ENCODE results near the gene CASP1. TPM values are rescaled to one million over a fixed set of nuclear protein-coding genes. Genes with fewer than 3 reads are reported as not detected.

The CASP1 gene
- total RNA-seq, 4 donors from 2014 or later = 8.2 to 41.9 (median 16.6) TPM

- H3K9me3 ChIP-seq = peaks cover 3 to 9% of the 10 kb centered on the region in 2 donors
- no peaks in the 10 kb centered on the region for H3K4me1 ChIP-seq
- intact Hi-C loops (cut with DNase I; ENCODE audit: low total_unique reads) = no loop called here
- WGBS, 2 donors (ENCODE audit: low coverage in 1 of 2) = 87 to 100% methylated on average over 2 to 4 of the region's 4 CpGs
- H3K36me3 ChIP-seq = no peaks in the 10 kb centered on the region
- no peak for TF ChIP-seq POLR2AphosphoS5 (IDR thresholded peaks at IDR 0.05)
- no peak for TF ChIP-seq EP300 (IDR thresholded peaks at IDR 0.05; ENCODE audit: low read depth)
- no peak for TF ChIP-seq POLR2A (IDR thresholded peaks at IDR 0.05)
- TF ChIP-seq, protein P1, sequence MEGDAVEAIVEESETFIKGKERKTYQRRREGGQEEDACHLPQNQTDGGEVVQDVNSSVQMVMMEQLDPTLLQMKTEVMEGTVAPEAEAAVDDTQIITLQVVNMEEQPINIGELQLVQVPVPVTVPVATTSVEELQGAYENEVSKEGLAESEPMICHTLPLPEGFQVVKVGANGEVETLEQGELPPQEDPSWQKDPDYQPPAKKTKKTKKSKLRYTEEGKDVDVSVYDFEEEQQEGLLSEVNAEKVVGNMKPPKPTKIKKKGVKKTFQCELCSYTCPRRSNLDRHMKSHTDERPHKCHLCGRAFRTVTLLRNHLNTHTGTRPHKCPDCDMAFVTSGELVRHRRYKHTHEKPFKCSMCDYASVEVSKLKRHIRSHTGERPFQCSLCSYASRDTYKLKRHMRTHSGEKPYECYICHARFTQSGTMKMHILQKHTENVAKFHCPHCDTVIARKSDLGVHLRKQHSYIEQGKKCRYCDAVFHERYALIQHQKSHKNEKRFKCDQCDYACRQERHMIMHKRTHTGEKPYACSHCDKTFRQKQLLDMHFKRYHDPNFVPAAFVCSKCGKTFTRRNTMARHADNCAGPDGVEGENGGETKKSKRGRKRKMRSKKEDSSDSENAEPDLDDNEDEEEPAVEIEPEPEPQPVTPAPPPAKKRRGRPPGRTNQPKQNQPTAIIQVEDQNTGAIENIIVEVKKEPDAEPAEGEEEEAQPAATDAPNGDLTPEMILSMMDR (IDR thresholded peaks at IDR 0.05) = no peak
- H3K27ac ChIP-seq = no peak overlapping the region
- H3K27me3 ChIP-seq = no peaks in the 10 kb centered on the region
- no peak for DNase-seq
- H3K4me3 ChIP-seq = no peak overlapping the region
- in situ Hi-C loops (cut with MboI; ENCODE audit: low pct_ligation_motif_present in 1 of 4, low pct_unique_long_range_greater_than_20kb in 1 of 4, low sequenced_read_pairs in 3 of 4) = no loop called here
Observed at GRCh38 chr11:104991994-104992393, 43.0 kb downstream of the CASP1 start.

DNA sequence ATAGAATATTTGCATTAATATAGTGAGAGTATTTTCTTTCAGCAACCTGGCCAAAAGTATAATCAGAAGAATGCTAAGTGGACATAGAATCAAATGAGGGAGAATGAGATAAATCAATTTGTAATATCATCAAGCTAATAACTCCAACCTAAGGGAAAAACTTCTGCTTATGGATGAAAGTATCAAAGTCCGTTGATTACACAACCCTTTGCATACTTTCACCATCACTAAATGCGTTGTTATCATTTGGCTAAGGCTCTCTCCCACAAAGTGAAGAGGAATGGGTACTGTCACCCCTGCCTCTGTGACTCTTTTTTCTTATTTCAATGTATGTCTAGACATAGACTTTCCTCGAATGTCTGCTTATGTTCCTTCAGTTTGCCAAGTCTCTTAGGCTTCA lies 50.1 kb downstream of the CASP1 start:
- in situ Hi-C loops (cut with MboI; ENCODE audit: low pct_ligation_motif_present in 1 of 4, low pct_unique_long_range_greater_than_20kb in 1 of 4, low sequenced_read_pairs in 3 of 4) = no loop called here
- 76 to 80% methylated on average over 3 of the region's 3 CpGs for WGBS, 2 donors (ENCODE audit: low coverage in 1 of 2)
- Histone ChIP-seq H3K27ac (no peak overlapping the region), H3K27me3 (no peaks in the 10 kb centered on the region), H3K9me3 (peaks cover 3 to 9% of the 10 kb centered on the region in 2 donors), H3K4me3 (no peak overlapping the region), H3K4me1 (no peaks in the 10 kb centered on the region), H3K36me3 (no peaks in the 10 kb centered on the region)
- DNase-seq = no peak
- TF ChIP-seq, protein P1 (IDR thresholded peaks at IDR 0.05) = no peak
- no peak for TF ChIP-seq POLR2A (IDR thresholded peaks at IDR 0.05)
- TF ChIP-seq POLR2AphosphoS5 (IDR thresholded peaks at IDR 0.05) = no peak
- no peak for TF ChIP-seq EP300 (IDR thresholded peaks at IDR 0.05; ENCODE audit: low read depth)
- intact Hi-C loops (cut with DNase I; ENCODE audit: low total_unique reads) = no loop called here

- TF ChIP-seq, protein P1 (IDR thresholded peaks at IDR 0.05) = no peak
- TF ChIP-seq POLR2A (IDR thresholded peaks at IDR 0.05) (no peak), EP300 (IDR thresholded peaks at IDR 0.05; ENCODE audit: low read depth) (no peak), POLR2AphosphoS5 (IDR thresholded peaks at IDR 0.05) (no peak)
- H3K36me3 ChIP-seq = no peaks in the 10 kb centered on the region
- intact Hi-C loops (cut with DNase I; ENCODE audit: low total_unique reads) (no loop called here), in situ Hi-C loops (cut with MboI; ENCODE audit: low pct_ligation_motif_present in 1 of 4, low pct_unique_long_range_greater_than_20kb in 1 of 4, low sequenced_read_pairs in 3 of 4) (no loop called here)
- 91% methylated on average over 1 of the region's 1 CpG; no CpG with 5 or more reads in 1 of the 2 donors for WGBS, 2 donors (ENCODE audit: low coverage in 1 of 2)
- no peak overlapping the region for H3K27ac ChIP-seq
- no peaks in the 10 kb centered on the region for H3K4me1 ChIP-seq
- no peak overlapping the region for H3K4me3 ChIP-seq
- H3K27me3 ChIP-seq = no peaks in the 10 kb centered on the region
- no peaks in the 10 kb centered on the region for H3K9me3 ChIP-seq
- DNase-seq = no peak
Observed at GRCh38 chr11:104979839-104980238, 55.1 kb downstream of the CASP1 start.

Other genes starting within 250 kb of the CASP1 start
- 1 to 10 TPM in 1 of 4 donors, under 1 TPM in 1, not detected in 2; 0.27 to 1.9 TPM for gene CASP12, start 136.7 kb downstream of the CASP1 start, total RNA-seq
- 10 to 100 TPM; 36.4 to 86.3 (median 49.8) TPM for gene CASP4, start 66.6 kb downstream of the CASP1 start, total RNA-seq
- 10 to 100 TPM; 27.2 to 63.1 (median 38.0) TPM for gene CASP5, start 12.0 kb downstream of the CASP1 start, total RNA-seq
- 10 to 100 TPM in 2 of 4 donors, 1 to 10 TPM in 1, not detected in 1; 8.0 to 34.0 (median 28.4) TPM for gene CARD16, start 10.2 kb upstream of the CASP1 start, total RNA-seq
- not detected for gene CARD18, start 104.6 kb upstream of the CASP1 start, total RNA-seq

All from transverse colon (tissue), 4 donors.